SU-DHL-6 (cell line): ENCODE data around the gene TMEM229B.

ENCODE experiments used
- EZH2phosphoT487 ChIP-seq: fragments of 200-600 bp; sonication (generic), shearing (Covaris generic); conservative IDR thresholded peaks from 2 replicates; pipeline ENCODE4 v1.6.1; 2018; ENCODE audit warnings: mild to moderate bottlenecking, antibody characterized with exemption, low read length, moderate library complexity, mixed read lengths
- TF ChIP-seq, protein P1 (sequence below): fragments of 200-600 bp; sonication (generic); IDR thresholded peaks from one replicate; pipeline ENCODE4 v1.5.1; 2017; ENCODE audit warnings: antibody characterized with exemption, mild to moderate bottlenecking, low read length, moderate library complexity; ENCODE audit not compliant: insufficient read depth, poor library complexity, severe bottlenecking

DNA sequence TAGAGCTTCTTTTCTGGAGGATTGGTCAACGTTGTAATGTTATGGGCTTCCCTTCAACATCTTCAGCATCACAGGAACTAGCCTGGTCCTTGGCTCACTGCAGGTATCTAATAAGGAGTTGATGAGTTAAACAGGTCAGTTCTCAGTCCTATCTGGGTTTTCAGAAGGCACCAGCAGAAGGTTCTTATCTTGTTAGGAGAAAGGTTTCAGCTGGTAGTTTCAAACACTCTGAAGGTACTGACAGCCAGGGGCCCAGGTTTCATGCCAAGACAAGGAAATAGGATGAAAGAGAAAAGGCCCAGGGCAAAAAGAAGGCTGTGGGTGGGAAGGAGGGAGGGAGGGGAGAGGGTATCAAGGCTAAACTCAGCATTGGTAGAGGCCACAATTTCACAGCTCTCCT, 21.4 kb downstream of the TMEM229B start:
- TF ChIP-seq, protein P1, sequence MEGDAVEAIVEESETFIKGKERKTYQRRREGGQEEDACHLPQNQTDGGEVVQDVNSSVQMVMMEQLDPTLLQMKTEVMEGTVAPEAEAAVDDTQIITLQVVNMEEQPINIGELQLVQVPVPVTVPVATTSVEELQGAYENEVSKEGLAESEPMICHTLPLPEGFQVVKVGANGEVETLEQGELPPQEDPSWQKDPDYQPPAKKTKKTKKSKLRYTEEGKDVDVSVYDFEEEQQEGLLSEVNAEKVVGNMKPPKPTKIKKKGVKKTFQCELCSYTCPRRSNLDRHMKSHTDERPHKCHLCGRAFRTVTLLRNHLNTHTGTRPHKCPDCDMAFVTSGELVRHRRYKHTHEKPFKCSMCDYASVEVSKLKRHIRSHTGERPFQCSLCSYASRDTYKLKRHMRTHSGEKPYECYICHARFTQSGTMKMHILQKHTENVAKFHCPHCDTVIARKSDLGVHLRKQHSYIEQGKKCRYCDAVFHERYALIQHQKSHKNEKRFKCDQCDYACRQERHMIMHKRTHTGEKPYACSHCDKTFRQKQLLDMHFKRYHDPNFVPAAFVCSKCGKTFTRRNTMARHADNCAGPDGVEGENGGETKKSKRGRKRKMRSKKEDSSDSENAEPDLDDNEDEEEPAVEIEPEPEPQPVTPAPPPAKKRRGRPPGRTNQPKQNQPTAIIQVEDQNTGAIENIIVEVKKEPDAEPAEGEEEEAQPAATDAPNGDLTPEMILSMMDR: no peak
- no peak for TF ChIP-seq EZH2phosphoT487
